Lower leg skin (tissue), 4 donors: Measurements from ENCODE around the gene ALG6. TPM values are rescaled to one million over a fixed set of nuclear protein-coding genes. Genes with fewer than 3 reads are reported as not detected.

ENCODE experiments used
- DNase-seq, 2 donors: peaks; one replicate each; pipeline ENCODE4 v3.0.0-alpha.2; 2019; ENCODE audit warnings: low spot score in 2 of 2
- H3K4me3 ChIP-seq: fragments of 200-600 bp; sonication (generic); 2 replicates; pipeline ENCODE4 v1.5.1; 2017; ENCODE audit warnings: mild to moderate bottlenecking, low read depth; ENCODE audit not compliant: poor library complexity, severe bottlenecking
- POLR2A ChIP-seq, 2 donors: fragments of 450-650 bp; IDR thresholded peaks; one replicate each; pipeline ENCODE4 v1.6.1; 2016 to 2017; ENCODE audit warnings: antibody characterized with exemption in 2 of 2, mild to moderate bottlenecking in 1 of 2, moderate library complexity in 1 of 2
- WGBS, 2 donors: methylation state at CpG; one replicate each; pipeline ENCODE4 v1.1.5; 2018; 5-methylcytosine and 5-hydroxymethylcytosine counted together
- intact Hi-C: fragments of 100-400 bp; cut with DNase I; formaldehyde crosslinking; loops from one replicate; pipeline ENCODE4 v1.15.0; 2023; ENCODE audit warnings: low total_unique reads
- total RNA-seq, 4 donors: library from RNA; depleted of rRNA; stranded (reverse); fragments of >200 nt; gene quantifications; one replicate each; pipeline ENCODE4 v1.1.0, GENCODE V29; 2016
- TF ChIP-seq, protein P1 (sequence below), 3 donors: fragments of 450-650 bp; IDR thresholded peaks; one replicate each; pipeline ENCODE4 v1.5.1; 2016; ENCODE audit warnings: antibody characterized with exemption in 3 of 3, mild to moderate bottlenecking in 3 of 3, moderate library complexity in 2 of 3

ALG6 gene
- total RNA-seq, 4 donors from 2014 or later, result 8.4 to 14.7 (median 12.3) TPM

GRCh38 chr1:63450416-63450815, 83.0 kb downstream of the ALG6 start:
- H3K4me3 ChIP-seq, result no peak overlapping the region
- no peak for DNase-seq
- no peak for TF ChIP-seq POLR2A (IDR thresholded peaks at IDR 0.05)
- WGBS, 2 donors, result 78 to 81% methylated on average over 1 of the region's 1 CpG
- intact Hi-C loops, result no loop called here

DNA sequence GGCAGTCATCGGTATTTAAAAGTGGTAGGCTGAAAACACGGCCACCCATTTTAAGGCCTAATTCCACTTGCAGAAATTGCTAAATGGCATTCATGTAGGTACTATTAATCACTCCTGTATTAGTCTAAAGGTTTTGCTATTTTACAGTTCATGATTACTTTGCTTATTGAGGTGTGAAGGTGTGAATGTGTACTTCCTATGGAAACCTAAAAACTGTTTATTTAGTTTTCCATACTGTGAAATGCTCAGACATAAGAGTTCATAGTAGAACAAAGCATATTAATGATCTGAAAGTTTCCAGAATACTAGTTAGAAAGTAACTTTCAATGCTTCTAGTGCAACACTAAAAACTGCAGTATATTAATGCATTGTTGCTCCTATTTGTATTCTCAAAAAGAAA, 85.8 kb downstream of the ALG6 start:
- DNase-seq, result no peak
- no peak overlapping the region for H3K4me3 ChIP-seq
- TF ChIP-seq, protein P1, sequence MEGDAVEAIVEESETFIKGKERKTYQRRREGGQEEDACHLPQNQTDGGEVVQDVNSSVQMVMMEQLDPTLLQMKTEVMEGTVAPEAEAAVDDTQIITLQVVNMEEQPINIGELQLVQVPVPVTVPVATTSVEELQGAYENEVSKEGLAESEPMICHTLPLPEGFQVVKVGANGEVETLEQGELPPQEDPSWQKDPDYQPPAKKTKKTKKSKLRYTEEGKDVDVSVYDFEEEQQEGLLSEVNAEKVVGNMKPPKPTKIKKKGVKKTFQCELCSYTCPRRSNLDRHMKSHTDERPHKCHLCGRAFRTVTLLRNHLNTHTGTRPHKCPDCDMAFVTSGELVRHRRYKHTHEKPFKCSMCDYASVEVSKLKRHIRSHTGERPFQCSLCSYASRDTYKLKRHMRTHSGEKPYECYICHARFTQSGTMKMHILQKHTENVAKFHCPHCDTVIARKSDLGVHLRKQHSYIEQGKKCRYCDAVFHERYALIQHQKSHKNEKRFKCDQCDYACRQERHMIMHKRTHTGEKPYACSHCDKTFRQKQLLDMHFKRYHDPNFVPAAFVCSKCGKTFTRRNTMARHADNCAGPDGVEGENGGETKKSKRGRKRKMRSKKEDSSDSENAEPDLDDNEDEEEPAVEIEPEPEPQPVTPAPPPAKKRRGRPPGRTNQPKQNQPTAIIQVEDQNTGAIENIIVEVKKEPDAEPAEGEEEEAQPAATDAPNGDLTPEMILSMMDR (IDR thresholded peaks at IDR 0.05), result no peak
- TF ChIP-seq POLR2A (IDR thresholded peaks at IDR 0.05), result no peak
- intact Hi-C loops, result no loop called here
- WGBS, 2 donors, result 96 to 98% methylated on average over 2 of the region's 2 CpGs

GRCh38 chr1:63454269-63454668, 86.8 kb downstream of the ALG6 start:
- DNase-seq, result no peak
- TF ChIP-seq POLR2A (IDR thresholded peaks at IDR 0.05), result no peak
- TF ChIP-seq, protein P1 (IDR thresholded peaks at IDR 0.05), result no peak
- intact Hi-C loops, result no loop called here
- H3K4me3 ChIP-seq, result no peak overlapping the region

GRCh38 chr1:63458750-63459149, 91.3 kb downstream of the ALG6 start:
- DNase-seq, result no peak
- intact Hi-C loops, result no loop called here
- no peak overlapping the region for H3K4me3 ChIP-seq
- no peak for TF ChIP-seq POLR2A (IDR thresholded peaks at IDR 0.05)
- TF ChIP-seq, protein P1 (IDR thresholded peaks at IDR 0.05), result no peak

GRCh38 chr1:63461661-63462230, 94.3 kb downstream of the ALG6 start:
- WGBS, 2 donors, result 97 to 100% methylated on average over 1 of the region's 1 CpG
- no peak for TF ChIP-seq POLR2A (IDR thresholded peaks at IDR 0.05)
- TF ChIP-seq, protein P1 (IDR thresholded peaks at IDR 0.05), result no peak
- no peak for DNase-seq
- intact Hi-C loops, result no loop called here
- H3K4me3 ChIP-seq, result no peak overlapping the region

DNA sequence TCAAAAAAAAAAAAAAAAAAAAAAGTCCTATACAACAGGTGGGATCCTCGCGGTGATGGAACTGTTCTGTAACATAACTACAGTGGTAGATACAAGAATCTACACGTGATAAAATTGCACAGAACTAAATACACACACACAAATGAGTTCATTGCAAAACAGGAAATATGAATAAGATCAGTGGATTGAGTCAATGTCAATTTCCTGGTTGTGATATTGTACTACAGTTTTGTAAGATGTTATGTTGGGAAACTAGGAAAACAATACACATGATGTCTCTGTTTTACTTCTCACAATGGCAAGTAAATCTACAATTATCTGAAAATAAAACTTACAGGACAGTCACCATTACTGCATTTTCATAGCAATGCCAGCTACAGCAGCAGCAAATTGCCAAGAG, 95.8 kb downstream of the ALG6 start:
- no peak for DNase-seq
- TF ChIP-seq, protein P1 (IDR thresholded peaks at IDR 0.05), result no peak
- TF ChIP-seq POLR2A (IDR thresholded peaks at IDR 0.05), result no peak
- WGBS, 2 donors, result 79 to 81% methylated on average over 3 of the region's 3 CpGs
- intact Hi-C loops, result no loop called here
- no peak overlapping the region for H3K4me3 ChIP-seq
